ENCODE data around the gene SVOPL.

The SVOPL gene

DNA sequence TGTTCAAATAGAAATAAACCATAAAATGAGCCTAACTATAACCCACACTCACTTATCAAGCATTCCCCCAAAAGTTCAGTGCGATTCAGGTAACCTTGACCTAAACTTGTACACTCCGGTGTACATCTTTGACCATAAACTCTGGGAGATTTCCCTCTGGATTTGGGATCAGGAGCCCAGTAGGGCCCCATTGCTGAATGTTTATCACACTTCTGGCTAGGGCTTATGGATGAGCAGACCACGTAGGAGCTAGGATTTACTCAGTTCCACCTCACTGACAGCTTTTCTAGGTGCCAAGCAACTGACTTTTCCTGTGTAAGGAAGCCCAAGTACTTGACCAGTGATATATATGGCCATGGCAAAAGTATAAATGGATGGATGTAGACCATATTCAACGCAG, 113.7 kb downstream of the SVOPL start:
- H3K36me3 Mint-ChIP-seq: peaks cover 18% of the 10 kb centered on the region
- no peak overlapping the region for H3K4me3 Mint-ChIP-seq
- H3K27me3 Mint-ChIP-seq: no peaks in the 10 kb centered on the region
- no peaks in the 10 kb centered on the region for H3K9me3 Mint-ChIP-seq
- no peak for DNase-seq (ENCODE audit: low spot score in 2 of 2)
- no peak overlapping the region for H3K27ac Mint-ChIP-seq
- H3K4me1 Mint-ChIP-seq: no peaks in the 10 kb centered on the region
- no peak for ATAC-seq (ENCODE audit: low read depth)

DNA sequence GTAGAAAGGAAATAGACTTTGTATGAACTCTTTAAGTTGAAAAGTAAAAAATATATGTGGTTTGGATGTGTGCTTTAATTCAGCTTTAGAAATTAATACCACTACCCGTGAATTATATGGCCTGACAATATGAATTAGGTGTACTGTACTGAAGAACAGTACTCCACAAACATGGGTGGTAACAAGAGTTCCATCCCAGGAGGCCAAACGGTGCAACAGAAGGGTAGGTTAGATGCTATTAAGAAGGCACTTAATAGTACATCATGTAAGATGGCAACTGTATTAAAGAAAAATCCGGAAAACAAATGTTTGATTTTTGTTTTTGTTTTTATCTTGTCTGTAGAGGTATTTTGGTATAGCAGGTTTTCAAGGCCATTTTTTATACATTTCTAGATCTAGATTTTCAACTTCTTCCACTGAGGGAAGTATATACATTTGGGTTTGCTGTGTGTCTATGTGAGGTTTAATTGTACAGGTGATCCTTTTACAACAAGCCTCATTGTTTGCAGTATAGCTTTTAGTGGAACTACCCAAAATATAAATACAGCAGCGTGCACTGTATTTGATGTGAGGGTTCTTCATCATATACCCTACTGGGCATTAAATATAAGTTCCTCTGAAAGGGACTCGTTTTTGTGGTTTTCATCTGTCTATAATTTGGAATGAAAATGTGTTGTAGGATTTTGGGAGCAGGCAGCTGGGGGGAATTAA, 115.7 kb downstream of the SVOPL start:
- H3K27me3 Mint-ChIP-seq: no peaks in the 10 kb centered on the region
- H3K27ac Mint-ChIP-seq: no peak overlapping the region
- DNase-seq (ENCODE audit: low spot score in 2 of 2) (no peak), ATAC-seq (ENCODE audit: low read depth) (no peak)
- H3K4me1 Mint-ChIP-seq: no peaks in the 10 kb centered on the region
- H3K36me3 Mint-ChIP-seq: peaks cover 23% of the 10 kb centered on the region
- no peak overlapping the region for H3K4me3 Mint-ChIP-seq
- no peaks in the 10 kb centered on the region for H3K9me3 Mint-ChIP-seq

- no peaks in the 10 kb centered on the region for H3K9me3 Mint-ChIP-seq
- H3K36me3 Mint-ChIP-seq: peaks cover 27% of the 10 kb centered on the region
- no peaks in the 10 kb centered on the region for H3K4me1 Mint-ChIP-seq
- H3K27ac Mint-ChIP-seq: no peak overlapping the region
- H3K4me3 Mint-ChIP-seq: no peak overlapping the region
- no peak for ATAC-seq (ENCODE audit: low read depth)
- H3K27me3 Mint-ChIP-seq: no peaks in the 10 kb centered on the region
- no peak for DNase-seq (ENCODE audit: low spot score in 2 of 2)
Measured at GRCh38 chr7:138584696-138585095, 116.5 kb downstream of the SVOPL start.

DNA sequence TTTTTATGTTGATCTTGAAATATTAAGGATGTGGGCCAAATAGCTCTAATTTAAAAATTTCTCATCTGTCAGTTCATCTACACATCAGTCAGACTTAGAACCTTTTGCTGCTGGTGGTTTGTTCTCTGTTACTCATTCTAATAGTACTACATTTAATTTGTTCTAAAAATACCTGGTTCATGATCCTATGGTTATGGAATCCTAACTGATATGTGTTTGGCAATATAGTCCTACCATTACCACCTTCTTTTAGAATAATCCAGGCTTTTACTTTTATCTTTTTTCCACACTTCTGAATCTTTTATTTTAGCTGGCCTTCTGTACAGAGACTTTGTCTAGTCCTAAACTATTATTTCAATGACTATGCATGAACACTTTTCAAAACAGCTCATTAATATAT, 116.9 kb downstream of the SVOPL start:
- DNase-seq (ENCODE audit: low spot score in 2 of 2) (no peak), ATAC-seq (ENCODE audit: low read depth) (no peak)
- Mint-ChIP-seq H3K4me1 (no peaks in the 10 kb centered on the region), H3K9me3 (no peaks in the 10 kb centered on the region), H3K27ac (no peak overlapping the region), H3K36me3 (peaks cover 30% of the 10 kb centered on the region), H3K27me3 (no peaks in the 10 kb centered on the region), H3K4me3 (no peak overlapping the region)

DNA sequence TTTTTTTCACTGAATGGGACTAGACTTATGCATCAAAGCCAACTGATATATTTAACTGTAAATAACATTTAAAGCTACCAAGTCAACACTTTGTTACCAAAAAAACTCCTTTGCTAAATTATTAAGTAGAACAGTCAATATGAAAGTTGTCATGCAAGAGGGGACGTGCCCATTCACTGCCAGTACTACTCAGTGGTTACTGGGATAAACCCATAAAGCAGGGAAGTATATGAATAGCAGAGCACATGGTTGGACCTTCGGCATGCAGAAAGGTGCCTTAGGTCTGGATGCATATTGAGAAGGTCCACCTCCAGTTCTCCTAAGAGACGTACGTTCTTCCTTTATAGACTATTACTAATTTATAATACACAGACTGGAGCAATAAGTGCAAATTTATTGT, 120.1 kb downstream of the SVOPL start:
- Mint-ChIP-seq H3K4me1 (no peaks in the 10 kb centered on the region), H3K36me3 (peaks cover 43% of the 10 kb centered on the region), H3K27ac (no peak overlapping the region), H3K9me3 (no peaks in the 10 kb centered on the region), H3K27me3 (no peaks in the 10 kb centered on the region), H3K4me3 (no peak overlapping the region)
- no peak for ATAC-seq (ENCODE audit: low read depth)
- DNase-seq (ENCODE audit: low spot score in 2 of 2): no peak

DNA sequence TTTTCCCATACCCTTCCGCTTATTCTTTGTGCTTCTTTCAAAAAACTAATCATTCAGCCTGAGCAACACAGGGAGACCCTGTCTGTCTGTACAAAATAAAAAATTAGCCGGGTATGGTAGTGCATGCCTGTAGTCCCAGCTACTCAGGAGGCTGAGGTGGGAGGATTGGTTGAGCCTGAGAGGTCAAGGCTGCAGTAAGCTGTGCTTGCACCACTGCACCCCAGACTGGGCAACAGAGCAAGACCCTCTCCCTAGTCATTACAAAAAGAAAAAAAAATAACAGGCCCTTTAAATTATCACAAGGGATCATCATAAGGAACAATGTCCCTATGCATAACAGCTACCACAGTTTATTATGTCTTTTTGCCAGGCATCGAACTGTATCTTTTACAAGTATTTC, 121.5 kb downstream of the SVOPL start:
- H3K36me3 Mint-ChIP-seq: peaks cover 42% of the 10 kb centered on the region
- no peaks in the 10 kb centered on the region for H3K27me3 Mint-ChIP-seq
- no peaks in the 10 kb centered on the region for H3K4me1 Mint-ChIP-seq
- DNase-seq (ENCODE audit: low spot score in 2 of 2) (no peak), ATAC-seq (ENCODE audit: low read depth) (no peak)
- no peak overlapping the region for H3K27ac Mint-ChIP-seq
- no peaks in the 10 kb centered on the region for H3K9me3 Mint-ChIP-seq
- no peak overlapping the region for H3K4me3 Mint-ChIP-seq

DNA sequence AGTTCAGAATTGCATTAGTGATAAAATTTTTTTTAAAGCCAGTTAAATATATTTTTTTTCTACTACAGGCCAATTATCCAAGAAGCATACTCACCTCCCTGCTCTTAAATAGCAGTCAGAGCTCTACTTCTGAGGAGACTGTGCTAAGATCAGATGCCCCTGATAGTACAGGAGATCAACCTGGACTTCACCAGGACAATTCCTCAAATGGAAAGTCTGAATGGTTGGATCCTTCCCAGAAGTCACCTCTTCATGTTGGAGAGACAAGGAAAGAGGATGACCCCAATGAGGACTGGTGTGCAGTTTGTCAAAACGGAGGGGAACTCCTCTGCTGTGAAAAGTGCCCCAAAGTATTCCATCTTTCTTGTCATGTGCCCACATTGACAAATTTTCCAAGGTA, 122.0 kb downstream of the SVOPL start:
- H3K9me3 Mint-ChIP-seq: no peaks in the 10 kb centered on the region
- H3K4me1 Mint-ChIP-seq: no peaks in the 10 kb centered on the region
- no peak overlapping the region for H3K4me3 Mint-ChIP-seq
- no peaks in the 10 kb centered on the region for H3K27me3 Mint-ChIP-seq
- H3K27ac Mint-ChIP-seq: no peak overlapping the region
- no peak for DNase-seq (ENCODE audit: low spot score in 2 of 2)
- no peak for ATAC-seq (ENCODE audit: low read depth)
- H3K36me3 Mint-ChIP-seq: peaks cover 41% of the 10 kb centered on the region

- no peaks in the 10 kb centered on the region for H3K9me3 Mint-ChIP-seq
- no peak overlapping the region for H3K4me3 Mint-ChIP-seq
- no peak overlapping the region for H3K27ac Mint-ChIP-seq
- DNase-seq (ENCODE audit: low spot score in 2 of 2) (no peak), ATAC-seq (ENCODE audit: low read depth) (no peak)
- no peaks in the 10 kb centered on the region for H3K4me1 Mint-ChIP-seq
- H3K36me3 Mint-ChIP-seq: peaks cover 46% of the 10 kb centered on the region
- no peaks in the 10 kb centered on the region for H3K27me3 Mint-ChIP-seq
Measured at GRCh38 chr7:138575897-138576428, 125.2 kb downstream of the SVOPL start.

DNA sequence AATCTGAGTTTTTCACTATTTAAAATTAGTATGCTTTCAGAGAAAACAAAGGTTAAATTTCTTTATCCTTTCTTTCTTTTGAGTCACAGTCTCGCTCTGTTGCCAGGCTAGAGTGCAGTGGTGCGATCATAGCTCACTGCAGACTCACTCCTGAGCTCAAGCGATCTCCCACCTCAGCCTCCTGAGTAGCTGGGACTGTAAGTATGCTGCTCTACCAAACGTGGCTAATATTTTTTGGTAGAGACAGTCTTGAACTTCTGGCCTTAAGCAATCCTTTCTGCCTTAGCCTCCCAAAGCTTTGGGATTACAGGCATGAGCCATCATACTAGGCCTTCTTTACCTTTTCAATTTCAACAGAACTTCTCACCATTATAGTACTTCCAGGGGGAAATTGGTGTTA, 127.4 kb downstream of the SVOPL start:
- ATAC-seq (ENCODE audit: low read depth) (no peak), DNase-seq (ENCODE audit: low spot score in 2 of 2) (no peak)
- Mint-ChIP-seq H3K4me1 (no peaks in the 10 kb centered on the region), H3K36me3 (peaks cover 54% of the 10 kb centered on the region), H3K27me3 (no peaks in the 10 kb centered on the region), H3K27ac (no peak overlapping the region), H3K9me3 (peaks cover 2% of the 10 kb centered on the region), H3K4me3 (no peak overlapping the region)

DNA sequence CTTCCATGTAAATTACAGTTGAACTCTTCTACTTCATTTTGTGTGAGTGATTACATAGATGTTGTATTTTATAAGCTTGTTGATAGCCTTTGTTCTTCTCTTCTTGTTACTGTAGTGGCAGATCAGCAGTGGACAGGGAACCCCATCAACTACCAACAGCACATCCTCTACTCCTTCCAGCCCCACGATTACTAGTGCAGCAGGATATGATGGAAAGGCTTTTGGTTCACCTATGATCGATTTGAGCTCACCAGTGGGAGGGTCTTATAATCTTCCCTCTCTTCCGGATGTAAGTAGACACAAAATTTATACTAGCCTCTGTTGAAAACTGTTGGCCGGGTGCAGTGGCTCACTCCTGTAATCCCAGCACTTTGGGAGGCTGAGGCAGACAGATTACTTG, 130.4 kb downstream of the SVOPL start:
- no peak for DNase-seq (ENCODE audit: low spot score in 2 of 2)
- Mint-ChIP-seq H3K27ac (no peak overlapping the region), H3K36me3 (peaks cover 48% of the 10 kb centered on the region), H3K9me3 (peaks cover 6% of the 10 kb centered on the region), H3K27me3 (no peaks in the 10 kb centered on the region), H3K4me3 (no peak overlapping the region), H3K4me1 (no peaks in the 10 kb centered on the region)
- ATAC-seq (ENCODE audit: low read depth): no peak

- Mint-ChIP-seq H3K9me3 (peaks cover 16% of the 10 kb centered on the region), H3K4me1 (no peaks in the 10 kb centered on the region), H3K27ac (no peak overlapping the region), H3K36me3 (peaks cover 57% of the 10 kb centered on the region), H3K27me3 (no peaks in the 10 kb centered on the region), H3K4me3 (no peak overlapping the region)
- ATAC-seq (ENCODE audit: low read depth) (no peak), DNase-seq (ENCODE audit: low spot score in 2 of 2) (no peak)
Measured at GRCh38 chr7:138569418-138569817, 131.7 kb downstream of the SVOPL start.

DNA sequence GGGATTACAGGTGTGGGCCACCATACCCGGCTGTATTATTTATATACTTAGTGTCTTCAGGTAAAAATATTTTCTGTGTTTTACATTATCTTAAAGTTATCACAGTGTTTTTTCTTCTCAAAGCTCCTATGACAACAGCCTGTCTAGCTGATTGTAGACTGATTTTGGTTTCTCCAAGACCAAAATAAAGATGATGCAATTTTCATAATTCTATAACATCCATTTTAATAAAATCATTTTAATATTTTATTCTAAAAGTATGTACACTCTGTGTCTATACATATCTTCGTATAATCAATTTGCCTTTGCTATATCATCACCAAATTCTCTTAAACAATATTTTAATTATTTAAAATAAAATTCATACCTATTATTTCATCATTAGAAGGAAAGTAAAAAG, 132.5 kb downstream of the SVOPL start:
- ATAC-seq (ENCODE audit: low read depth) (no peak), DNase-seq (ENCODE audit: low spot score in 2 of 2) (no peak)
- Mint-ChIP-seq H3K9me3 (peaks cover 19% of the 10 kb centered on the region), H3K27me3 (no peaks in the 10 kb centered on the region), H3K4me3 (no peak overlapping the region), H3K4me1 (no peaks in the 10 kb centered on the region), H3K36me3 (peaks cover 57% of the 10 kb centered on the region), H3K27ac (no peak overlapping the region)

GRCh38 chr7:138565451-138566114, 135.6 kb downstream of the SVOPL start:
- H3K4me1 Mint-ChIP-seq: no peaks in the 10 kb centered on the region
- no peaks in the 10 kb centered on the region for H3K27me3 Mint-ChIP-seq
- no peak for ATAC-seq (ENCODE audit: low read depth)
- H3K4me3 Mint-ChIP-seq: no peak overlapping the region
- H3K9me3 Mint-ChIP-seq: peaks cover 25% of the 10 kb centered on the region
- no peak for DNase-seq (ENCODE audit: low spot score in 2 of 2)
- peaks cover 67% of the 10 kb centered on the region for H3K36me3 Mint-ChIP-seq
- H3K27ac Mint-ChIP-seq: no peak overlapping the region

DNA sequence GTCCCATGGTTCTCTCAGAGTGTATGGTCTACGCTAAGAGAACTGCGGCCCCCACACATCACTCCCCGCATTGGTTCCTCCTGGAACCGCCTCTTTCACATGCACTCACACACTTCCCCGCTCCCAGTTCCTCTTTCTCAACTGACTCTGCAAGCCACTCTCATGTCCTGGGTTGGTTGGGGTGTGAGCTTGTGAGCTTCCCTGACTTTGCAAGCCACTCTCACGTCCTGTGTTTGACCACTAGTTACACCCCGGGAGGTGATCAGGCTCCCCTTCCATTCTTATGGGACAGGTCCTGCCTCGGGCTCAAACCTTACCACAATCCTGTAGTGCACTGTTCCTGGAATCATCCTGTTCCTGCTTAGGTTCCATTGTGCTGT, 136.1 kb downstream of the SVOPL start:
- ATAC-seq (ENCODE audit: low read depth) (no peak), DNase-seq (ENCODE audit: low spot score in 2 of 2) (no peak)
- no peak overlapping the region for H3K27ac Mint-ChIP-seq
- peaks cover 69% of the 10 kb centered on the region for H3K36me3 Mint-ChIP-seq
- H3K27me3 Mint-ChIP-seq: no peaks in the 10 kb centered on the region
- peak overlapping the region; percentile 54 for H3K4me3 Mint-ChIP-seq
- peaks cover 25% of the 10 kb centered on the region for H3K9me3 Mint-ChIP-seq
- no peaks in the 10 kb centered on the region for H3K4me1 Mint-ChIP-seq

DNA sequence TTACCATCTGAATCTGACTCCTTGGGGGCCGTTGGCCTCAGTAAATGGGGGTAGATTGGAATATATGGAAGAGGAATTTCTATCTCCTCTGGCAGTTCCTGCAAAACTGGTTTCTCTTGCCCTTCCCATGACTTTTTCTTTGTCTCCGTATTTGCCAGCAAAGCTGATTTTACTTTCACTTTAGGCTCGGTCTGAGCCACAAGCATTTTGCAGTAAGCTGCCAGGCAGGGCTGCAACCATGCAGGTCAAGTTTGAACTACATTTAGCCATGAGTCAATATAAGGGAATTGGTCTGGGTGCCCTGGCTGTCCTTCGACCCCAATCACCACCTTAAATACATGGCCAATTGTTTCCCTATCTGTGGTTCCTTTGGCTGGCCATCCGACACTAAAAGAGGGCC, 136.8 kb downstream of the SVOPL start:
- Mint-ChIP-seq H3K4me3 (no peak overlapping the region), H3K9me3 (peaks cover 25% of the 10 kb centered on the region), H3K36me3 (peaks cover 69% of the 10 kb centered on the region), H3K27me3 (no peaks in the 10 kb centered on the region), H3K4me1 (no peaks in the 10 kb centered on the region), H3K27ac (no peak overlapping the region)
- DNase-seq (ENCODE audit: low spot score in 2 of 2) (no peak), ATAC-seq (ENCODE audit: low read depth) (no peak)

All from memory B cell (primary cell).